ENCODE data around the gene DOP1B. TPM values are rescaled to one million over a fixed set of nuclear protein-coding genes. Genes with fewer than 3 reads are reported as not detected.

The DOP1B gene
- total RNA-seq, 1 donor from 2014 or later = 26.1 TPM

DNA sequence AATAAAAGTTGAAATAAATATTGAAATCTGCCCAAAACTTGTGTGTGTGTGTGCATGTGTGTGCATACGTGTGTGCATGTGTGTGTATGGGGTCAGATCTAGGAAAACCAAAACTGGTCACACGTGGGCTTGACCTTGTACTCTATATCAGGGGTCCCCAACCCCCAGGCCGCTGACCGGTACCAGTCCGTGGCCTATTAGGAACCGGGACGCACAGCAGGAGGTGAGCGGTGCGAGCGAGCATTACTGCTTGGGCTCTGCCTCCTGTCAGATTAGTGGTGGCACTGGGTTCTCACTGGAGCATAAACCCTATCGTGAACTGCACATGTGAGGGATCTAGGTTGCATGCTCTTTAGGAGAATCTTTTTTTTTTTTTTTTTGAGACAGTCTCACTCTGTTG lies 8.7 kb downstream of the DOP1B start:
- no peaks in the 10 kb centered on the region for H3K9me3 Mint-ChIP-seq (ENCODE audit: unreplicated experiment)
- no peaks in the 10 kb centered on the region for H3K9me3 ChIP-seq (ENCODE audit: insufficient read depth, low read depth, low read length)
- peaks cover 40% of the 10 kb centered on the region for H3K79me2 ChIP-seq (ENCODE audit: insufficient read depth, low read length)
- no peaks in the 10 kb centered on the region for H3K27me3 Mint-ChIP-seq (ENCODE audit: low read depth, unreplicated experiment)
- H3K9ac ChIP-seq (ENCODE audit: low read length) = no peak overlapping the region
- no peaks in the 10 kb centered on the region for H3K4me1 ChIP-seq (ENCODE audit: insufficient read depth, low read length)
- H3K4me3 Mint-ChIP-seq (ENCODE audit: unreplicated experiment) = no peak overlapping the region
- H3K36me3 Mint-ChIP-seq (ENCODE audit: low read depth, unreplicated experiment) = peaks cover 18% of the 10 kb centered on the region
- H2AFZ ChIP-seq (ENCODE audit: low read depth, low read length) = no peak overlapping the region
- no peak for FAIRE-seq
- H3K36me3 ChIP-seq (ENCODE audit: insufficient read depth, low read length) = peaks cover 6% of the 10 kb centered on the region
- peaks cover 7% of the 10 kb centered on the region for H3K4me1 Mint-ChIP-seq (ENCODE audit: low read depth, unreplicated experiment)
- TF ChIP-seq CTCF (IDR thresholded peaks at IDR 0.05; ENCODE audit: insufficient read depth, low read depth, low read length) (no peak), EZH2 (IDR thresholded peaks at IDR 0.05; ENCODE audit: insufficient read depth, low read length) (no peak)
- H4K20me1 ChIP-seq (ENCODE audit: insufficient read depth, low read length) = peaks cover 28% of the 10 kb centered on the region
- no peak overlapping the region for H3K4me3 ChIP-seq (ENCODE audit: insufficient read depth, low read depth, low read length)
- DNase-seq (ENCODE audit: low read depth) = no peak
- H3K4me2 ChIP-seq (ENCODE audit: low read length) = no peak overlapping the region
- H3K27ac ChIP-seq (ENCODE audit: low read depth, low read length) = no peak overlapping the region
- H3K27ac Mint-ChIP-seq (ENCODE audit: unreplicated experiment) = no peak overlapping the region
- no peaks in the 10 kb centered on the region for H3K27me3 ChIP-seq (ENCODE audit: insufficient read depth, low read length)

DNA sequence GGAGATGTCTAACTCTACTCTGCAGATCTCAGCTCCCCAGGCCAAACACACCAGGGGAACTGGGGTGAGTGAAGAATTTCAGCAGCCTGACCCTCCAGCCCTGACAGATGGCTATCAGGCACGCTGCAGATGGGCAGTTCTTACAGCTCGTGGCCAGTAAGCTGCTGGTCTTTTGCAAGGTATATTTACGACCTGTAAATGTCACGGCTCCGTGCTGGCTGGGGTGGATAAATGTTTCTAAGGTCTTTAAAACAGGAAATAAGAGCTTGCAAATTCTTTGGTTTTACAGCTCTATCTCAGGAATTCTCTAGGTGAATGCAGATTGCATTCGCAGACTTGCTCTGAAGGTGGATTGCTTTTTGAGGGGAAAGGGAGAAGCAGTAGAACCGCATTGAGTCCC lies 10.1 kb downstream of the DOP1B start:
- TF ChIP-seq CTCF (IDR thresholded peaks at IDR 0.05; ENCODE audit: insufficient read depth, low read depth, low read length) = no peak
- no peak for TF ChIP-seq EZH2 (IDR thresholded peaks at IDR 0.05; ENCODE audit: insufficient read depth, low read length)
- no peak for FAIRE-seq
- no peaks in the 10 kb centered on the region for H3K9me3 ChIP-seq (ENCODE audit: insufficient read depth, low read depth, low read length)
- H3K27me3 ChIP-seq (ENCODE audit: insufficient read depth, low read length) = no peaks in the 10 kb centered on the region
- H3K27me3 Mint-ChIP-seq (ENCODE audit: low read depth, unreplicated experiment) = no peaks in the 10 kb centered on the region
- peaks cover 8% of the 10 kb centered on the region for H3K4me1 Mint-ChIP-seq (ENCODE audit: low read depth, unreplicated experiment)
- no peak overlapping the region for H3K4me3 ChIP-seq (ENCODE audit: insufficient read depth, low read depth, low read length)
- peaks cover 21% of the 10 kb centered on the region for H4K20me1 ChIP-seq (ENCODE audit: insufficient read depth, low read length)
- H3K4me1 ChIP-seq (ENCODE audit: insufficient read depth, low read length) = peaks cover 2% of the 10 kb centered on the region
- H3K27ac ChIP-seq (ENCODE audit: low read depth, low read length) = no peak overlapping the region
- no peak overlapping the region for H2AFZ ChIP-seq (ENCODE audit: low read depth, low read length)
- no peak overlapping the region for H3K4me3 Mint-ChIP-seq (ENCODE audit: unreplicated experiment)
- no peak for DNase-seq (ENCODE audit: low read depth)
- no peak overlapping the region for H3K9ac ChIP-seq (ENCODE audit: low read length)
- peaks cover 6% of the 10 kb centered on the region for H3K36me3 ChIP-seq (ENCODE audit: insufficient read depth, low read length)
- no peak overlapping the region for H3K27ac Mint-ChIP-seq (ENCODE audit: unreplicated experiment)
- peaks cover 29% of the 10 kb centered on the region for H3K79me2 ChIP-seq (ENCODE audit: insufficient read depth, low read length)
- no peaks in the 10 kb centered on the region for H3K9me3 Mint-ChIP-seq (ENCODE audit: unreplicated experiment)
- H3K4me2 ChIP-seq (ENCODE audit: low read length) = no peak overlapping the region
- H3K36me3 Mint-ChIP-seq (ENCODE audit: low read depth, unreplicated experiment) = peaks cover 18% of the 10 kb centered on the region

- H3K4me1 ChIP-seq (ENCODE audit: insufficient read depth, low read length) = peaks cover 6% of the 10 kb centered on the region
- no peak for DNase-seq (ENCODE audit: low read depth)
- H3K27ac ChIP-seq (ENCODE audit: low read depth, low read length) = no peak overlapping the region
- no peak overlapping the region for H2AFZ ChIP-seq (ENCODE audit: low read depth, low read length)
- H3K9me3 ChIP-seq (ENCODE audit: insufficient read depth, low read depth, low read length) = no peaks in the 10 kb centered on the region
- FAIRE-seq = no peak
- H3K4me3 Mint-ChIP-seq (ENCODE audit: unreplicated experiment) = no peak overlapping the region
- peaks cover 20% of the 10 kb centered on the region for H3K79me2 ChIP-seq (ENCODE audit: insufficient read depth, low read length)
- H3K4me2 ChIP-seq (ENCODE audit: low read length) = no peak overlapping the region
- no peaks in the 10 kb centered on the region for H3K27me3 ChIP-seq (ENCODE audit: insufficient read depth, low read length)
- peaks cover 10% of the 10 kb centered on the region for H3K4me1 Mint-ChIP-seq (ENCODE audit: low read depth, unreplicated experiment)
- H3K36me3 ChIP-seq (ENCODE audit: insufficient read depth, low read length) = peaks cover 6% of the 10 kb centered on the region
- H3K27me3 Mint-ChIP-seq (ENCODE audit: low read depth, unreplicated experiment) = no peaks in the 10 kb centered on the region
- H3K9me3 Mint-ChIP-seq (ENCODE audit: unreplicated experiment) = no peaks in the 10 kb centered on the region
- TF ChIP-seq EZH2 (IDR thresholded peaks at IDR 0.05; ENCODE audit: insufficient read depth, low read length) (no peak), CTCF (IDR thresholded peaks at IDR 0.05; ENCODE audit: insufficient read depth, low read depth, low read length) (no peak)
- H4K20me1 ChIP-seq (ENCODE audit: insufficient read depth, low read length) = peaks cover 13% of the 10 kb centered on the region
- no peak overlapping the region for H3K27ac Mint-ChIP-seq (ENCODE audit: unreplicated experiment)
- no peak overlapping the region for H3K4me3 ChIP-seq (ENCODE audit: insufficient read depth, low read depth, low read length)
- H3K9ac ChIP-seq (ENCODE audit: low read length) = no peak overlapping the region
- peaks cover 21% of the 10 kb centered on the region for H3K36me3 Mint-ChIP-seq (ENCODE audit: low read depth, unreplicated experiment)
Observed at GRCh38 chr21:36167541-36167940, 10.9 kb downstream of the DOP1B start.

Measured in astrocyte (in vitro differentiated cells and primary cell).